GM12878 (cell line): Measurements from ENCODE around the gene KIAA1143.

Source experiments
- CTCF ChIP-seq, 3 experiments: IDR thresholded peaks in 2 of 3; conservative IDR thresholded peaks in 1 of 3; 2 replicates each; pipeline ENCODE4 v1.5.1; 2011; ENCODE audit warnings: low read depth in 3 of 3, low read length in 3 of 3, mild to moderate bottlenecking in 3 of 3, control low read depth in 2 of 3, moderate library complexity in 2 of 3, inconsistent platforms in 1 of 3, mixed read lengths in 1 of 3; ENCODE audit not compliant: control insufficient read depth in 2 of 3, insufficient read depth in 1 of 3; ENCODE audit errors: extremely low read depth in 1 of 3
- E2F8 ChIP-seq: fragments of 450-650 bp; IDR thresholded peaks from 2 replicates; pipeline ENCODE4 v1.6.1; 2018; ENCODE audit warnings: mild to moderate bottlenecking, low read depth, moderate library complexity; ENCODE audit not compliant: partially characterized antibody
- KDM1A ChIP-seq: fragments of 200-600 bp; sonication (generic); IDR thresholded peaks from 2 replicates; pipeline ENCODE4 v1.6.1; 2016; ENCODE audit warnings: borderline replicate concordance
- NR2C2 ChIP-seq: IDR thresholded peaks from 2 replicates; pipeline ENCODE4 v1.6.1; 2011; ENCODE audit warnings: borderline replicate concordance, low read depth; ENCODE audit not compliant: control insufficient read depth, insufficient read length

DNA sequence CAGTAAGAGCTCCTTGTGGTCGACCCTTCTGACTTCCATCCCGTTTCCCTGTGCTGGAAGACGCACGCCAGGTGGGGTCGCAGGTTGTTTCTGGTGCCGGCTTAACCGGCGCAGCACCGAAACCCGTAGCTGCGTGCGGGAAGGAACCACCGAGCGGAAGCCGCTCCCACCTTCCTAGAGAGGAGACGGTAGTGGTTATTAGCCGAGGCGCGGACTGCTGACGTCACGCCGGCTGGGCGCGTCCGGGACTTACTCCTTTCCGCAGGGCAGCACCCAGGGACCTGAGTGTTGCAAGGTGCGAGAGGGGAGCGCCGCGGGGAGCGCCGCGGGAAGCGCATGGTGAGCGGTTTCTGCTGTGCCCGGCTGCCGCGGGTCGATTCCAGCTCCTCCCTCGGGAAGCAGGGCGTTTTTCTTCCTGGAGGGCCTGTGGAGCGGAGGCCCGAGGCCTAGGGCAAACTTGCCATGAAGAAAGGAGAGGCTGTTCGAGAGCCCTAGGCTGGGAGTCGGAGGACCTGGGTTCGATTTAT lies 32.0 kb downstream of the KIAA1143 start, which contains the start of gene ZNF501:
- no peak for TF ChIP-seq NR2C2
- TF ChIP-seq KDM1A = no peak
- TF ChIP-seq E2F8 = no peak
- TF ChIP-seq CTCF (IDR thresholded peaks at IDR 0.05 in 2 of 3, conservative IDR thresholded peaks at IDR 0.05 in 1 of 3; ENCODE audit: control insufficient read depth in 2 of 3, extremely low read depth in 1 of 3, insufficient read depth in 1 of 3, low read depth in 3 of 3, low read length in 3 of 3) = no peak
